A549 treated with RU486 at 1 μM for 4 hours (cell line): ENCODE data around the gene USP53. TPM values are rescaled to one million over a fixed set of nuclear protein-coding genes. Genes with fewer than 3 reads are reported as not detected.

Source experiments
- total RNA-seq: library from RNA; stranded (reverse); fragments of 200-300 nt; extraction: Qiagen RNA extraction; gene quantifications from 5 replicates; pipeline ENCODE4 v1.2.3, GENCODE V29; 2022; ENCODE audit warnings: low read depth

USP53 gene
- total RNA-seq: 4.1 to 11.9 TPM (median 10.0 TPM) in 5 replicates

GRCh38 chr4:119212234-119212963 lies at the start of gene USP53:
Gene USP53 (plus strand): TSS chr4:119212713. CDS start chr4:119239760, 27,047 bp downstream.

GRCh38 chr4:119321921-119322687 lies 109.6 kb downstream of the USP53 start, which contains the start of gene FABP2:
Gene FABP2 (minus strand): TSS chr4:119322138. CDS start chr4:119322102, 36 bp downstream.

Other genes with a start within 250 kb of the USP53 start
- gene MYOZ2, start 76.9 kb upstream of the USP53 start, total RNA-seq: not detected in 5 replicates
- gene FABP2, start 109.4 kb downstream of the USP53 start, total RNA-seq: not detected in 5 replicates